HCT116 (cell line): ENCODE data around the gene HEG1. TPM values are rescaled to one million over a fixed set of nuclear protein-coding genes. Genes with fewer than 3 reads are reported as not detected.

ENCODE experiments used
- ATAC-seq: fragments of 200-7000 bp; cut with Tn5 transposase; 2 replicates; pipeline ENCODE4 v1.9.1; 2020; ENCODE audit warnings: mild to moderate bottlenecking, moderate library complexity
- BruUV-seq: library from RNA; stranded (reverse); fragments of 400-500 nt; replicated peaks from 2 replicates; lab custom pipeline; 2021; lab: Mats Ljungman, UMichigan
- CTCF ChIA-PET: fragments of 300-600 bp; sonication (Branson Sonifier 250); formaldehyde crosslinking; loops from one replicate; lab custom pipeline; 2021; ENCODE audit warnings: antibody characterized with exemption; lab: Charles Lee
- POLR2A ChIA-PET: fragments of 300-600, 350-600 bp; sonication (Branson Sonifier 250); formaldehyde crosslinking; loops from one replicate; lab custom pipeline; 2021; ENCODE audit warnings: antibody characterized with exemption; lab: Charles Lee
- RAD21 ChIA-PET, 2 experiments: fragments of 300-600 bp; sonication (Branson Sonifier 250); formaldehyde crosslinking; loops; one replicate each; lab custom pipeline; 2023; ENCODE audit warnings: low total read pairs in 2 of 2; ENCODE audit not compliant: uncharacterized antibody in 2 of 2, unreplicated experiment in 2 of 2, low non-redundant PET in 1 of 2; lab: Charles Lee
- DNase-seq: peaks from one replicate; pipeline ENCODE4 v3.0.0-alpha.2; 2010; ENCODE audit warnings: low read depth, low spot score
- H2AFZ ChIP-seq: fragments of 200-600 bp; shearing (Covaris generic), sonication (generic); 2 replicates; pipeline ENCODE4 v1.6.1; 2017; ENCODE audit warnings: low read depth, mixed run types, mixed read lengths, antibody characterized with exemption, low read length; ENCODE audit not compliant: poor library complexity, severe bottlenecking
- H3K27ac ChIP-seq: 2 replicates; pipeline ENCODE4 v1.5.1; 2012; ENCODE audit warnings: low read depth, low read length
- H3K27me3 ChIP-seq: fragments of 200-600 bp; sonication (generic); 2 replicates; pipeline ENCODE4 v1.6.1; 2016; ENCODE audit warnings: mixed run types, low read length, mixed read lengths; ENCODE audit not compliant: insufficient read depth
- H3K36me3 ChIP-seq, 2 experiments: fragments of 200-500 bp in 1 of 2; fragments of 200-600 bp in 1 of 2; sonication (Bioruptor generic) in 1 of 2; sonication (generic) in 1 of 2; 2 replicates each; pipeline versions ENCODE4 v1.5.1 to v1.6.1; 2014 to 2016; ENCODE audit warnings: low read length in 2 of 2, inconsistent platforms in 1 of 2, mixed read lengths in 1 of 2, mixed run types in 1 of 2; ENCODE audit not compliant: insufficient read depth in 2 of 2, control insufficient read depth in 1 of 2
- H3K4me1 ChIP-seq, 2 experiments: fragments of 200-600 bp in 1 of 2; sonication (generic) in 1 of 2; 2 replicates each; pipeline versions ENCODE4 v1.5.1 to v1.6.1; 2012 to 2017; ENCODE audit warnings: low read length in 2 of 2, inconsistent platforms in 1 of 2, mild to moderate bottlenecking in 1 of 2, mixed read lengths in 1 of 2, mixed run types in 1 of 2, moderate library complexity in 1 of 2; ENCODE audit not compliant: insufficient read depth in 2 of 2, control insufficient read depth in 1 of 2
- H3K4me2 ChIP-seq: fragments of 200-600 bp; sonication (generic); 2 replicates; pipeline ENCODE4 v1.6.1; 2017; ENCODE audit warnings: mixed run types, low read length, mixed read lengths
- H3K4me3 ChIP-seq, 2 experiments: fragments of 200-600 bp in 1 of 2; sonication (generic) in 1 of 2; replicated peaks in 1 of 2; 2 replicates each; pipeline ENCODE4 v1.5.1; 2011 to 2016; ENCODE audit warnings: low read length in 2 of 2, control low read depth in 1 of 2, low read depth in 1 of 2, mild to moderate bottlenecking in 1 of 2, mixed read lengths in 1 of 2, mixed run types in 1 of 2
- H3K79me2 ChIP-seq: fragments of 200-600 bp; sonication (generic); 2 replicates; pipeline ENCODE4 v1.6.1; 2017; ENCODE audit warnings: mild to moderate bottlenecking, mixed run types, low read length, moderate library complexity, mixed read lengths; ENCODE audit not compliant: insufficient read depth
- H3K9ac ChIP-seq: fragments of 200-600 bp; sonication (generic); 2 replicates; pipeline ENCODE4 v1.6.1; 2016; ENCODE audit warnings: low read length, mixed read lengths
- H3K9me2 ChIP-seq: fragments of 200-600 bp; sonication (generic), shearing (Covaris generic); 2 replicates; pipeline ENCODE4 v1.6.1; 2017; ENCODE audit warnings: mixed run types, mild to moderate bottlenecking, moderate library complexity; ENCODE audit not compliant: insufficient read depth
- H3K9me3 ChIP-seq, 2 experiments: fragments of 200-500 bp in 1 of 2; fragments of 200-600 bp in 1 of 2; sonication (Bioruptor generic) in 1 of 2; sonication (generic) in 1 of 2; 2 replicates each; pipeline ENCODE4 v1.6.1; 2014 to 2017; ENCODE audit warnings: low read length in 2 of 2, mixed read lengths in 2 of 2, inconsistent platforms in 1 of 2, low read depth in 1 of 2, mild to moderate bottlenecking in 1 of 2, mixed run types in 1 of 2, moderate library complexity in 1 of 2; ENCODE audit not compliant: control insufficient read depth in 1 of 2, insufficient read depth in 1 of 2
- H4K20me1 ChIP-seq: fragments of 200-600 bp; sonication (generic), shearing (Covaris generic); 2 replicates; pipeline ENCODE4 v1.6.1; 2017; ENCODE audit warnings: mixed run types, mild to moderate bottlenecking, moderate library complexity; ENCODE audit not compliant: insufficient read depth
- CBX3 ChIP-seq: IDR thresholded peaks from 2 replicates; pipeline ENCODE4 v1.6.1; 2012; ENCODE audit warnings: low read depth
- ELF1 ChIP-seq: IDR thresholded peaks from 2 replicates; pipeline ENCODE4 v1.6.1; 2012; ENCODE audit warnings: low read depth, borderline replicate concordance
- EZH2 ChIP-seq: fragments of 200-600 bp; sonication (generic); IDR thresholded peaks from 2 replicates; pipeline ENCODE4 v1.6.1; 2017; ENCODE audit warnings: antibody characterized with exemption, mixed run types
- EZH2phosphoT487 ChIP-seq: fragments of 200-600 bp; IDR thresholded peaks from 2 replicates; pipeline ENCODE4 v1.6.1; 2018; ENCODE audit warnings: antibody characterized with exemption, borderline replicate concordance
- FOSL1 ChIP-seq: IDR thresholded peaks from 2 replicates; pipeline ENCODE4 v1.6.1; 2012; ENCODE audit warnings: low read depth
- MAX ChIP-seq: IDR thresholded peaks from 2 replicates; pipeline ENCODE4 v1.6.1; 2012
- POLR2AphosphoS5 ChIP-seq: IDR thresholded peaks from 2 replicates; pipeline ENCODE4 v1.6.1; 2011; ENCODE audit warnings: mild to moderate bottlenecking, low read depth, low read length, moderate library complexity
- SIN3A ChIP-seq: IDR thresholded peaks from 2 replicates; pipeline ENCODE4 v1.6.1; 2012; ENCODE audit warnings: low read depth
- ZFX ChIP-seq: fragments of 450-650 bp; IDR thresholded peaks from 2 replicates; pipeline ENCODE4 v1.6.1; 2017
- intact Hi-C: fragments of 100-400 bp; cut with micrococcal nuclease; formaldehyde crosslinking; loops from 2 replicates; pipeline ENCODE4 v1.10.0; 2022
- total RNA-seq: library from RNA; stranded (reverse); gene quantifications from one replicate; pipeline ENCODE4 v1.2.1, GENCODE V29; 2021; ENCODE audit not compliant: unreplicated experiment
- TF ChIP-seq, protein P1 (sequence below): IDR thresholded peaks from 2 replicates; pipeline ENCODE4 v1.6.1; 2012
- TF ChIP-seq, protein P2 (sequence below): IDR thresholded peaks from 2 replicates; pipeline ENCODE4 v1.6.1; 2012; ENCODE audit warnings: low read depth

HEG1 gene
- total RNA-seq, 1 experiment from 2014 or later = 2.6 TPM

- TF ChIP-seq, protein P1, sequence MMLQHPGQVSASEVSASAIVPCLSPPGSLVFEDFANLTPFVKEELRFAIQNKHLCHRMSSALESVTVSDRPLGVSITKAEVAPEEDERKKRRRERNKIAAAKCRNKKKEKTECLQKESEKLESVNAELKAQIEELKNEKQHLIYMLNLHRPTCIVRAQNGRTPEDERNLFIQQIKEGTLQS = no peak
- TF ChIP-seq FOSL1 (no peak), ZFX (no peak), SIN3A (no peak), MAX (no peak)
- intact Hi-C loops = no loop called here
- ChIA-PET RAD21 (no interaction called here), CTCF (no interaction called here), POLR2A (no interaction called here)
- Histone ChIP-seq H3K4me2 (no peak overlapping the region), H3K9ac (no peak overlapping the region), H2AFZ (no peak overlapping the region), H3K79me2 (no peaks in the 10 kb centered on the region), H3K27ac (no peak overlapping the region), H3K4me3 (no peak overlapping the region), H3K27me3 (no peaks in the 10 kb centered on the region), H3K9me2 (no peaks in the 10 kb centered on the region), H3K4me1 (no peaks in the 10 kb centered on the region), H3K9me3 (peaks cover 0 to 10% of the 10 kb centered on the region in 2 experiments; a peak in 2 of 4 replicates), H3K36me3 (no peaks in the 10 kb centered on the region), H4K20me1 (no peaks in the 10 kb centered on the region)
- ATAC-seq (no peak), DNase-seq (no peak)
- BruUV-seq = no TSS peak
Measured at GRCh38 chr3:125037498-125038150, 18.2 kb downstream of the HEG1 start.

DNA sequence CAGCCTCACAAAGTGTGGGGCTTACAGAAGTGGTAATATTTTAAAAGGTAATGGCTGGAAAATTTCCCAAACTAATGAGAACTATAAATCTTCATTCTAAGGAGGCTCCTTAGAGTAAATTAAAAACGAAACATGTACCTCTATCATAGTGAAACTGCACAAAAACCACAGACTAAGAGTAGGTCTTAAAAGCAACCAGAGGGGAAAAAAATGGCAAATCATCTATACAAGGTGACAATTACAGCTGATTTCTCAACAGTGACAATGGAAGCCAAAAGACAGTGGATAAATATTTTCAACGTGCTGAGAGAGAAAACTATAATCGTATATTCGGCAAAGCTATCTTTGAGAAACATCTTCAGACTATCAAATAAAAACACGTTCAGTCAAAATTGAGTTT lies 20.6 kb downstream of the HEG1 start:
- no peak overlapping the region for H3K4me2 ChIP-seq
- RAD21 ChIA-PET = no interaction called here
- no peak overlapping the region for H3K4me3 ChIP-seq
- H3K9me2 ChIP-seq = no peaks in the 10 kb centered on the region
- H3K27me3 ChIP-seq = no peaks in the 10 kb centered on the region
- peak; percentile 39; the same call in 1 of the 2 replicates for TF ChIP-seq CBX3
- TF ChIP-seq, protein P2, sequence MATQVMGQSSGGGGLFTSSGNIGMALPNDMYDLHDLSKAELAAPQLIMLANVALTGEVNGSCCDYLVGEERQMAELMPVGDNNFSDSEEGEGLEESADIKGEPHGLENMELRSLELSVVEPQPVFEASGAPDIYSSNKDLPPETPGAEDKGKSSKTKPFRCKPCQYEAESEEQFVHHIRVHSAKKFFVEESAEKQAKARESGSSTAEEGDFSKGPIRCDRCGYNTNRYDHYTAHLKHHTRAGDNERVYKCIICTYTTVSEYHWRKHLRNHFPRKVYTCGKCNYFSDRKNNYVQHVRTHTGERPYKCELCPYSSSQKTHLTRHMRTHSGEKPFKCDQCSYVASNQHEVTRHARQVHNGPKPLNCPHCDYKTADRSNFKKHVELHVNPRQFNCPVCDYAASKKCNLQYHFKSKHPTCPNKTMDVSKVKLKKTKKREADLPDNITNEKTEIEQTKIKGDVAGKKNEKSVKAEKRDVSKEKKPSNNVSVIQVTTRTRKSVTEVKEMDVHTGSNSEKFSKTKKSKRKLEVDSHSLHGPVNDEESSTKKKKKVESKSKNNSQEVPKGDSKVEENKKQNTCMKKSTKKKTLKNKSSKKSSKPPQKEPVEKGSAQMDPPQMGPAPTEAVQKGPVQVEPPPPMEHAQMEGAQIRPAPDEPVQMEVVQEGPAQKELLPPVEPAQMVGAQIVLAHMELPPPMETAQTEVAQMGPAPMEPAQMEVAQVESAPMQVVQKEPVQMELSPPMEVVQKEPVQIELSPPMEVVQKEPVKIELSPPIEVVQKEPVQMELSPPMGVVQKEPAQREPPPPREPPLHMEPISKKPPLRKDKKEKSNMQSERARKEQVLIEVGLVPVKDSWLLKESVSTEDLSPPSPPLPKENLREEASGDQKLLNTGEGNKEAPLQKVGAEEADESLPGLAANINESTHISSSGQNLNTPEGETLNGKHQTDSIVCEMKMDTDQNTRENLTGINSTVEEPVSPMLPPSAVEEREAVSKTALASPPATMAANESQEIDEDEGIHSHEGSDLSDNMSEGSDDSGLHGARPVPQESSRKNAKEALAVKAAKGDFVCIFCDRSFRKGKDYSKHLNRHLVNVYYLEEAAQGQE = no peak
- no peak for TF ChIP-seq EZH2
- TF ChIP-seq POLR2AphosphoS5 = no peak
- no peak for TF ChIP-seq EZH2phosphoT487
- TF ChIP-seq ELF1 = no peak
- TF ChIP-seq, all 23 proteins: peak for 1
- ChIA-PET POLR2A (no interaction called here), CTCF (no interaction called here)
- DNase-seq (no peak), ATAC-seq (no peak)
- BruUV-seq = no TSS peak
- no peaks in the 10 kb centered on the region for H4K20me1 ChIP-seq
- no peaks in the 10 kb centered on the region for H3K36me3 ChIP-seq
- H3K9me3 ChIP-seq = peaks cover 0 to 10% of the 10 kb centered on the region in 2 experiments; a peak in 2 of 4 replicates
- no peak overlapping the region for H3K9ac ChIP-seq
- H3K27ac ChIP-seq = no peak overlapping the region
- H2AFZ ChIP-seq = no peak overlapping the region
- intact Hi-C loops = no loop called here
- no peaks in the 10 kb centered on the region for H3K79me2 ChIP-seq
- H3K4me1 ChIP-seq = no peaks in the 10 kb centered on the region
